Measurements from ENCODE around the gene ANKFY1. TPM values are rescaled to one million over a fixed set of nuclear protein-coding genes. Genes with fewer than 3 reads are reported as not detected.

Gene ANKFY1
- total RNA-seq, 1 experiment from 2014 or later = 46.8 TPM

GRCh38 chr17:4209611-4210010 lies 54.2 kb downstream of the ANKFY1 start:
- TF ChIP-seq, protein P1, sequence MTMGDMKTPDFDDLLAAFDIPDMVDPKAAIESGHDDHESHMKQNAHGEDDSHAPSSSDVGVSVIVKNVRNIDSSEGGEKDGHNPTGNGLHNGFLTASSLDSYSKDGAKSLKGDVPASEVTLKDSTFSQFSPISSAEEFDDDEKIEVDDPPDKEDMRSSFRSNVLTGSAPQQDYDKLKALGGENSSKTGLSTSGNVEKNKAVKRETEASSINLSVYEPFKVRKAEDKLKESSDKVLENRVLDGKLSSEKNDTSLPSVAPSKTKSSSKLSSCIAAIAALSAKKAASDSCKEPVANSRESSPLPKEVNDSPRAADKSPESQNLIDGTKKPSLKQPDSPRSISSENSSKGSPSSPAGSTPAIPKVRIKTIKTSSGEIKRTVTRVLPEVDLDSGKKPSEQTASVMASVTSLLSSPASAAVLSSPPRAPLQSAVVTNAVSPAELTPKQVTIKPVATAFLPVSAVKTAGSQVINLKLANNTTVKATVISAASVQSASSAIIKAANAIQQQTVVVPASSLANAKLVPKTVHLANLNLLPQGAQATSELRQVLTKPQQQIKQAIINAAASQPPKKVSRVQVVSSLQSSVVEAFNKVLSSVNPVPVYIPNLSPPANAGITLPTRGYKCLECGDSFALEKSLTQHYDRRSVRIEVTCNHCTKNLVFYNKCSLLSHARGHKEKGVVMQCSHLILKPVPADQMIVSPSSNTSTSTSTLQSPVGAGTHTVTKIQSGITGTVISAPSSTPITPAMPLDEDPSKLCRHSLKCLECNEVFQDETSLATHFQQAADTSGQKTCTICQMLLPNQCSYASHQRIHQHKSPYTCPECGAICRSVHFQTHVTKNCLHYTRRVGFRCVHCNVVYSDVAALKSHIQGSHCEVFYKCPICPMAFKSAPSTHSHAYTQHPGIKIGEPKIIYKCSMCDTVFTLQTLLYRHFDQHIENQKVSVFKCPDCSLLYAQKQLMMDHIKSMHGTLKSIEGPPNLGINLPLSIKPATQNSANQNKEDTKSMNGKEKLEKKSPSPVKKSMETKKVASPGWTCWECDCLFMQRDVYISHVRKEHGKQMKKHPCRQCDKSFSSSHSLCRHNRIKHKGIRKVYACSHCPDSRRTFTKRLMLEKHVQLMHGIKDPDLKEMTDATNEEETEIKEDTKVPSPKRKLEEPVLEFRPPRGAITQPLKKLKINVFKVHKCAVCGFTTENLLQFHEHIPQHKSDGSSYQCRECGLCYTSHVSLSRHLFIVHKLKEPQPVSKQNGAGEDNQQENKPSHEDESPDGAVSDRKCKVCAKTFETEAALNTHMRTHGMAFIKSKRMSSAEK (CRISPR knock-in tag; IDR thresholded peaks at IDR 0.05; ENCODE audit: borderline replicate concordance) = no peak
- TF ChIP-seq CDX4 (CRISPR knock-in tag; IDR thresholded peaks at IDR 0.05; ENCODE audit: borderline replicate concordance) = no peak
- peaks cover 54% of the 10 kb centered on the region for H3K36me3 Mint-ChIP-seq
- ChIA-PET CTCF (interaction anchor here (1.6 kb wide), 1 partner anchor 10 kb away, joined by 14 read pairs; no protein-coding TSS in a partner anchor), POLR2A (no interaction called here)
- H3K27me3 Mint-ChIP-seq (ENCODE audit: low read depth) = no peaks in the 10 kb centered on the region
- DNase-seq (ENCODE audit: low spot score) (no peak), ATAC-seq (no peak)
- no peaks in the 10 kb centered on the region for H3K4me1 Mint-ChIP-seq
- peak overlapping the region; percentile 89 for H3K27ac Mint-ChIP-seq
- H3K9me3 Mint-ChIP-seq = no peaks in the 10 kb centered on the region
- no peak overlapping the region for H3K4me3 Mint-ChIP-seq

DNA sequence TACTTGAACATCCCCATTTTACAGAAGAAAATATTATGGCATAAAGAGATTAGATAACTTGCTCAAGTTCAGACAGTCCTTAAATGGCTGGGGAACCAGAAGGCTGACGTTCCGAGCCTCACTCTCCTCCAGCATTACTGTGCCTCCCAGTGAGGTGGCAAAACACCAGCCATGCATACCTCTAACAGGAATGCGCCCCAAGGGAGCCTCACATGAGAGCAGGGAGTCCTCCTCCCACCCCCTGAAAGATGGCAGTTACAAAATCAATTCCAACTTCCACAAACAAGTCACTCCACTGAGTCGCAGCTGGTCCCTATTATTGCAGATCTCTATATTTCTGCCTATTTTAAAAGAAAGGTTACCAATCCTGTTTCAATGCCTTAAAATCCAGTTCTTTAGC lies 55.5 kb downstream of the ANKFY1 start:
- no peak for TF ChIP-seq ETV6 (CRISPR knock-in tag; IDR thresholded peaks at IDR 0.05)
- no peak for TF ChIP-seq FOXK1 (CRISPR knock-in tag; IDR thresholded peaks at IDR 0.05)
- TF ChIP-seq, protein P2, sequence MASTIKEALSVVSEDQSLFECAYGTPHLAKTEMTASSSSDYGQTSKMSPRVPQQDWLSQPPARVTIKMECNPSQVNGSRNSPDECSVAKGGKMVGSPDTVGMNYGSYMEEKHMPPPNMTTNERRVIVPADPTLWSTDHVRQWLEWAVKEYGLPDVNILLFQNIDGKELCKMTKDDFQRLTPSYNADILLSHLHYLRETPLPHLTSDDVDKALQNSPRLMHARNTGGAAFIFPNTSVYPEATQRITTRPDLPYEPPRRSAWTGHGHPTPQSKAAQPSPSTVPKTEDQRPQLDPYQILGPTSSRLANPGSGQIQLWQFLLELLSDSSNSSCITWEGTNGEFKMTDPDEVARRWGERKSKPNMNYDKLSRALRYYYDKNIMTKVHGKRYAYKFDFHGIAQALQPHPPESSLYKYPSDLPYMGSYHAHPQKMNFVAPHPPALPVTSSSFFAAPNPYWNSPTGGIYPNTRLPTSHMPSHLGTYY (CRISPR knock-in tag; IDR thresholded peaks at IDR 0.05) = no peak
- no peak for TF ChIP-seq HMGXB4 (CRISPR knock-in tag; IDR thresholded peaks at IDR 0.05)
- TF ChIP-seq MAX (CRISPR knock-in tag; IDR thresholded peaks at IDR 0.05) = no peak
- no peak for TF ChIP-seq FOXJ3 (CRISPR knock-in tag; IDR thresholded peaks at IDR 0.05; ENCODE audit: borderline replicate concordance)
- TF ChIP-seq, protein P3, sequence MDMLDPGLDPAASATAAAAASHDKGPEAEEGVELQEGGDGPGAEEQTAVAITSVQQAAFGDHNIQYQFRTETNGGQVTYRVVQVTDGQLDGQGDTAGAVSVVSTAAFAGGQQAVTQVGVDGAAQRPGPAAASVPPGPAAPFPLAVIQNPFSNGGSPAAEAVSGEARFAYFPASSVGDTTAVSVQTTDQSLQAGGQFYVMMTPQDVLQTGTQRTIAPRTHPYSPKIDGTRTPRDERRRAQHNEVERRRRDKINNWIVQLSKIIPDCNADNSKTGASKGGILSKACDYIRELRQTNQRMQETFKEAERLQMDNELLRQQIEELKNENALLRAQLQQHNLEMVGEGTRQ (CRISPR knock-in tag; IDR thresholded peaks at IDR 0.05) = no peak
- TF ChIP-seq ZBTB21 (CRISPR knock-in tag; IDR thresholded peaks at IDR 0.05; ENCODE audit: borderline replicate concordance) = no peak
- TF ChIP-seq SP1 (CRISPR knock-in tag; conservative IDR thresholded peaks at IDR 0.05) = no peak
- no peak for TF ChIP-seq ESRRA (CRISPR knock-in tag; IDR thresholded peaks at IDR 0.05; ENCODE audit: borderline replicate concordance)
- no peak for TF ChIP-seq NFATC4 (CRISPR knock-in tag; IDR thresholded peaks at IDR 0.05)
- no peak for TF ChIP-seq AFF4 (CRISPR knock-in tag; IDR thresholded peaks at IDR 0.05; ENCODE audit: borderline replicate concordance)
- no peak for TF ChIP-seq ZNF219 (CRISPR knock-in tag; IDR thresholded peaks at IDR 0.05; ENCODE audit: borderline replicate concordance)
- TF ChIP-seq GRHL2 (CRISPR knock-in tag; IDR thresholded peaks at IDR 0.05; ENCODE audit: insufficient replicate concordance, severe bottlenecking) = no peak
- H3K9me3 Mint-ChIP-seq = no peaks in the 10 kb centered on the region
- H3K27ac Mint-ChIP-seq = peak overlapping the region; percentile 66
- ChIA-PET CTCF (interaction anchor here (1.6 kb wide), 1 partner anchor 8 kb away, joined by 14 read pairs; no protein-coding TSS in a partner anchor), POLR2A (no interaction called here)
- ATAC-seq (no peak), DNase-seq (ENCODE audit: low spot score) (no peak)
- H3K36me3 Mint-ChIP-seq = peaks cover 57% of the 10 kb centered on the region
- no peaks in the 10 kb centered on the region for H3K27me3 Mint-ChIP-seq (ENCODE audit: low read depth)
- H3K4me3 Mint-ChIP-seq = no peak overlapping the region
- no peaks in the 10 kb centered on the region for H3K4me1 Mint-ChIP-seq
